Measurements from ENCODE around the gene TMEM120A. TPM values are rescaled to one million over a fixed set of nuclear protein-coding genes. Genes with fewer than 3 reads are reported as not detected.

TMEM120A gene
- total and polyA plus RNA-seq, 9 donors: 44.4 to 170 (median 102) TPM

- intact Hi-C loops (cut with DNase I): loop anchor here in 1 of 4 donors (10.0 kb wide), 1 partner anchor 117 kb away; the partner anchor contains the start of gene RHBDD2
- H3K27me3 ChIP-seq: no peaks in the 10 kb centered on the region
- DNase-seq: peak in 2 of 5 donors; percentile 29 to 36
- no peak overlapping the region for H3K4me3 ChIP-seq
- 92 to 94% (median 92%) methylated on average over 9 of the region's 9 CpGs for WGBS, 3 donors
- no peaks in the 10 kb centered on the region for H3K9me3 ChIP-seq
- peak overlapping the region; percentile 55 to 94 for H3K27ac ChIP-seq
- H3K36me3 ChIP-seq: no peaks in the 10 kb centered on the region
- peaks cover 26% of the 10 kb centered on the region for H3K4me1 ChIP-seq (ENCODE audit: insufficient read depth)
- TF ChIP-seq EP300 (IDR thresholded peaks at IDR 0.05): no peak
- no peak for TF ChIP-seq POLR2A (IDR thresholded peaks at IDR 0.05)
- TF ChIP-seq CTCF (IDR thresholded peaks at IDR 0.05): no peak
These were observed 2.8 kb downstream of the TMEM120A start for GRCh38 chr7:75991531-75992082.

DNA sequence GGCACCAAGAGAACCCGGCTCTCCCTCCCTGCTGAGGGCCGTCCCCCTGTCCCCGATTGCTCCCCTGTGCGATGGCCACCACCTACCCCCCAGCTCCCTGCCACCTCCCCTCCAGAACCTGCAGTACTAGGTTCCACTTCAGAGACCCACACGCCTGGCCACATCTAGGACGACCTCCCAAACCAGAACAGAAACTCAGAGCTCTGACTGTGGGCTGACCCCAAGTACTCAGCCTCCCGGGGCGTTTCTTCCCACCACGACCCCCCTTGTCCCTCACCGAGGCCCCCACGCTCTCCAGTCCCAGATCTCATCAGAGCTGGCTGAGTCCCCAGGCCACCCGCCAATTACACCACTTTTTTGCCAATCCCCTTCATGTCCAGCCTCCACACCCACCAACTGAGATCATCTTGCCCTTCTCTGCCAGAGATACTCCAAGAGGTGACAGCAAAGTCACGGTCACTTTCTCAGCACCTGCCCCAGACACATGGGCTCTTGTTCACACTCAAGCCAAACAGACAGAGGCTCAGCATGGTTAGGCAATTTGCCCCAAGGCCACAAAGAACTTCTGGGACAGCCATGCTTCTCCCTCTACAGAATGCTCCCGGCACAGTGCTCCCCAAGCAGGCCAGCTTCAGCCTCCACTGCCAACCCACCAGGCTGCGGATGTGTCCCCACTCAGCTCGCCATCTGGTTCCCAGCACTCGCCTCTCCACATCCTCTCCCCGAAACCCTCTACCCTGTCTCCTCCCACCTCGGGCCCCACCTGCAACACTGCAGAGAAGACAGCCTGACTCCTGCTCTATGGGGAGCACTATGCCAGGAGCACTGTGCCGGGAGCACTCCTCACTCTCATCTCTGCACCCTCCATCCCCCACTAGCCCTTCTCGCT lies 4.7 kb downstream of the TMEM120A start:
- TF ChIP-seq EP300 (IDR thresholded peaks at IDR 0.05) (no peak), CTCF (IDR thresholded peaks at IDR 0.05) (no peak), POLR2A (IDR thresholded peaks at IDR 0.05) (no peak)
- Histone ChIP-seq H3K4me3 (no peak overlapping the region), H3K4me1 (ENCODE audit: insufficient read depth) (peaks cover 32% of the 10 kb centered on the region), H3K36me3 (no peaks in the 10 kb centered on the region), H3K27ac (peak overlapping the region; percentile 79), H3K27me3 (no peaks in the 10 kb centered on the region), H3K9me3 (no peaks in the 10 kb centered on the region)
- 30 to 36% (median 35%) methylated on average over 21 of the region's 21 CpGs for WGBS, 3 donors
- DNase-seq: peak in 4 of 5 donors; percentile 62 to 72 (median 66)
- intact Hi-C loops (cut with DNase I): loop anchor here in 1 of 4 donors (10.0 kb wide), 1 partner anchor 115 kb away; the partner anchor contains the start of gene RHBDD2

DNA sequence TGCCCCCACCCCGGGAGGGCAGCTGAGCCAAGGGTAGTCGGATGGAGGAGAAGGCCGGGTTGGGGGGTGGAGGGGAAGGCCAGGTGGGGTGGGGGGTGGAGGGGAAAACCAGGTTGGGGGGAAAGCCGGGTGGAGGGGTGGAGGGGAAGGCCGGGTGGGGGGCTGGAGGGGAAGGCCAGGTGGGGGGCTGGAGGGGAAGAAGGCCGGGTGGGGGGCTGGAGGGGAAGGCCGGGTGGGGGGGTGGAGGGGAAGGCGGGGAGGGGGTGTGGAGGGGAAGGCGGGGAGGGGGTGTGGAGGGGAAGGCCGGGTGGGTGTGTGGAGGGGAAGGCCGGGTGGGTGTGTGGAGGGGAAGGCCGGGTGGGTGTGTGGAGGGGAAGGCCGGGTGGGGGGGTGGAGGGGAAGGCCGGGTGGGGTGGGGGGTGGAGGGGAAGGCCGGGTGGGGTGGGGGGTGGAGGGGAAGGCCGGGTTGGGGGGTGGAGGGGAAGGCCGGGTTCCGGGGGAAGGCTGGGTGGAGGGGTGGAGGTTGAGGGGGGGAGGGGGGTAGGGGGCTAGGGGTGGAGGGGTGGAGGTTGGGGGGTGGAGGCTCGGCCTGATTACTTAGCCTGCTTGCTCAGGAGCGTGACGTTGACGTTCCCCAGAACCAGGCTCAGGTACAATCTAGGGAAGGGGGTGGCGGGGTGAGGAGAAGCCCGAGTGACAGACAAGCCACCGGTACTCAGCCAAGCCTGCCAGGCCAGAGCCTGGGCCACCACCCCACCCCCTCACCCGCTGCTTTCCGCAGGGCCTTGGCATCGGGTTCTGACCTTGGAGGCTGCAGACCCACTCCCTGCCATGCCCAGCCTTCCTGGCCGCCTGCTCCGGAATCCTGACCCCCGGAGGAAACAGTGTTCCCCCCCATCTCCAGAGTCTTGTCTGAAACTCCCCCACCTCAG lies 5.6 kb downstream of the TMEM120A start:
- 28 to 35% (median 32%) methylated on average over 11 to 22 of the region's 31 CpGs for WGBS, 3 donors
- DNase-seq: peak in 4 of 5 donors; percentile 59 to 66 (median 62)
- H3K27ac ChIP-seq: peak overlapping the region; percentile 79
- intact Hi-C loops (cut with DNase I): no loop called here
- H3K4me3 ChIP-seq: no peak overlapping the region
- no peaks in the 10 kb centered on the region for H3K27me3 ChIP-seq
- peaks cover 32% of the 10 kb centered on the region for H3K4me1 ChIP-seq (ENCODE audit: insufficient read depth)
- H3K36me3 ChIP-seq: no peaks in the 10 kb centered on the region
- no peaks in the 10 kb centered on the region for H3K9me3 ChIP-seq
- TF ChIP-seq EP300 (IDR thresholded peaks at IDR 0.05) (no peak), CTCF (IDR thresholded peaks at IDR 0.05) (no peak)

Data from ovary (tissue), 9 donors.